ENCODE measurements around the gene BTBD9. TPM values are rescaled to one million over a fixed set of nuclear protein-coding genes. Genes with fewer than 3 reads are reported as not detected.

BTBD9 gene
- total RNA-seq, 1 experiment from 2014 or later = 11.3 TPM

Other genes starting within 250 kb of the BTBD9 start
- gene GLO1, start 63.2 kb upstream of the BTBD9 start, total RNA-seq (2014; rRNA removed; shearing (Covaris generic)) = 402 and 419 TPM in 2 replicates
- not detected in 2 replicates for gene DNAH8, start 75.4 kb upstream of the BTBD9 start, total RNA-seq (2014; rRNA removed; shearing (Covaris generic))

All from M059J (cell line).